Neural progenitor cell (in vitro differentiated cells): Measurements from ENCODE around the gene SLC25A6. TPM values are rescaled to one million over a fixed set of nuclear protein-coding genes. Genes with fewer than 3 reads are reported as not detected.

ENCODE experiments used
- DNase-seq: peaks from one replicate; pipeline ENCODE4 v3.0.0-alpha.2; 2016; ENCODE audit warnings: low spot score
- H2AFZ ChIP-seq: fragments of 200-600 bp; sonication (generic); replicated peaks from 2 replicates; pipeline ENCODE4 v1.6.1; 2016; ENCODE audit warnings: antibody characterized with exemption
- H3F3A ChIP-seq: fragments of 200-600 bp; sonication (generic); 2 replicates; pipeline ENCODE4 v1.6.1; 2016; ENCODE audit warnings: antibody characterized with exemption, low read depth
- H3K27ac ChIP-seq: fragments of 200-600 bp; sonication (generic); 2 replicates; pipeline ENCODE4 v1.5.1; 2016; ENCODE audit warnings: mild to moderate bottlenecking
- H3K27me3 ChIP-seq: fragments of 200-600 bp; sonication (generic); 2 replicates; pipeline ENCODE4 v1.6.1; 2016; ENCODE audit warnings: mild to moderate bottlenecking, moderate library complexity
- H3K36me3 ChIP-seq: fragments of 200-600 bp; sonication (generic); 2 replicates; pipeline ENCODE4 v1.5.1; 2016
- H3K4me1 ChIP-seq: fragments of 200-600 bp; sonication (generic); 2 replicates; pipeline ENCODE4 v1.6.1; 2016; ENCODE audit warnings: mixed run types
- H3K4me2 ChIP-seq: fragments of 200-600 bp; sonication (generic); 2 replicates; pipeline ENCODE4 v1.6.1; 2016
- H3K4me3 ChIP-seq: fragments of 200-600 bp; sonication (generic); 2 replicates; pipeline ENCODE4 v1.5.1; 2016
- H3K79me2 ChIP-seq: fragments of 200-600 bp; sonication (generic); 2 replicates; pipeline ENCODE4 v1.6.1; 2016; ENCODE audit warnings: low read depth
- H3K9ac ChIP-seq: fragments of 200-600 bp; sonication (generic); 2 replicates; pipeline ENCODE4 v1.6.1; 2016
- H3K9me3 ChIP-seq: fragments of 200-600 bp; sonication (generic); 2 replicates; pipeline ENCODE4 v1.5.1; 2016; ENCODE audit warnings: low read depth
- H4K20me1 ChIP-seq: fragments of 200-600 bp; sonication (generic); 2 replicates; pipeline ENCODE4 v1.6.1; 2016; ENCODE audit warnings: low read depth
- H3K27ac Mint-ChIP-seq: 3 replicates; pipeline ENCODE4 v1.8.0; 2021; ENCODE audit warnings: mixed read lengths
- H3K27me3 Mint-ChIP-seq: 2 replicates; pipeline ENCODE4 v1.8.0; 2022; ENCODE audit warnings: low read depth, mild to moderate bottlenecking, inconsistent platforms, moderate library complexity, mixed read lengths; ENCODE audit not compliant: insufficient read depth
- H3K36me3 Mint-ChIP-seq: 3 replicates; pipeline ENCODE4 v1.8.0; 2021; ENCODE audit warnings: mixed read lengths
- H3K4me1 Mint-ChIP-seq: 3 replicates; pipeline ENCODE4 v1.8.0; 2021; ENCODE audit warnings: mixed read lengths
- H3K4me3 Mint-ChIP-seq: 3 replicates; pipeline ENCODE4 v1.8.0; 2021; ENCODE audit warnings: mild to moderate bottlenecking, moderate library complexity, mixed read lengths
- H3K9me3 Mint-ChIP-seq: 3 replicates; pipeline ENCODE4 v1.8.0; 2020; ENCODE audit warnings: mixed read lengths
- EZH2 ChIP-seq: fragments of 200-600 bp; sonication (generic); IDR thresholded peaks from 2 replicates; pipeline ENCODE4 v1.6.1; 2017; ENCODE audit warnings: antibody characterized with exemption, mild to moderate bottlenecking, moderate library complexity
- EZH2phosphoT487 ChIP-seq: fragments of 200-600 bp; sonication (generic); IDR thresholded peaks from 2 replicates; pipeline ENCODE4 v1.6.1; 2017; ENCODE audit warnings: antibody characterized with exemption
- total RNA-seq: library from RNA; depleted of rRNA; stranded (reverse); fragments of >200 nt; gene quantifications from 2 replicates; pipeline ENCODE4 v1.2.3, GENCODE V29; 2015; ENCODE audit warnings: low replicate concordance
- TF ChIP-seq, protein P1 (sequence below): fragments of 200-600 bp; sonication (generic); IDR thresholded peaks from 2 replicates; pipeline ENCODE4 v1.5.1; 2017; ENCODE audit warnings: antibody characterized with exemption, mild to moderate bottlenecking

Gene SLC25A6
- 193 and 487 TPM in 2 replicates for total RNA-seq

DNA sequence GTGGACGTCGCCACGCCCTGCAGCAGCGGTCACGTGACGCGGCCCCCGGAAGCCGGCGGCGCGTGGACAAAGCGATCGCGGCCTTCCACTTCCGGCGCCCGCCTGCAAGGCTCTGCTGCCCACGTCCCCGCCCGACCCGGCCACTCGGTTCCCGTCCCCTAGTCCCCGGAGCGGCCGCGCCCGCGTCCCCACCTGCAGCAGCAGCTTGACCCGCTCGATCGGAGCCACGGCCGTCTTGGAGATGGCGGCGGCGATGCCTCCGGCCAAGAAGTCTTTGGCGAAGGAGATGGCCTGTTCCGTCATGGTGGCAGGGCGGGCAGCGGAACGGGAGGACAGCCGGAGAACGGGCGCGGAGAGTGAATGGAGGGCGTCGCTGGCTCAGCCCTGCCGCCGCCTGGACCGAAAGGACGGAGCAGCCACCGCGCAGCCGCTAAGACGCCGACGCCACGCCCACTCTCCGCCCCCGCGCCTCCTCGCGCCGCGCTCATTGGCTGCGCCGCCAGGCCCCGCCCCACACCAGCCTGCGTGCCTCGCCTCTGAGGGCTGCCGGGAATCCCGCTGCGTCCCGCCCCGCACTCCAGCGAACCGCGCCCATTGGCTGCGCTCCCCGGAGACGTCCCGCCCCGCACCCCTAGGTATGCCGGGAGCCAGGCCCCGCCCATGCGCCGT lies at the start of gene SLC25A6:
Gene SLC25A6 (minus strand): TSS at position 407 of the 669 bp plus-strand sequence. CDS start 104 bp downstream, at position 303.
- Histone ChIP-seq H3K4me1 (peaks cover 19% of the 10 kb centered on the region), H3K9ac (peak within 1 kb of the TSS; percentile 88), H4K20me1 (peaks cover 57% of the 10 kb centered on the region), H3K9me3 (no peaks in the 10 kb centered on the region), H2AFZ (peak within 1 kb of the TSS; percentile 45), H3F3A (peaks cover 24% of the 10 kb centered on the region), H3K79me2 (peaks cover 80% of the 10 kb centered on the region), H3K27me3 (no peaks in the 10 kb centered on the region), H3K27ac (peak within 1 kb of the TSS; percentile 93), H3K36me3 (peaks cover 6% of the 10 kb centered on the region), H3K4me3 (peak within 1 kb of the TSS; percentile 92), H3K4me2 (peak within 1 kb of the TSS; percentile 99)
- Mint-ChIP-seq H3K9me3 (no peaks in the 10 kb centered on the region), H3K36me3 (peaks cover 31% of the 10 kb centered on the region), H3K4me1 (peaks cover 32% of the 10 kb centered on the region), H3K27ac (peak within 1 kb of the TSS; percentile 85), H3K4me3 (peak within 1 kb of the TSS; percentile 92), H3K27me3 (peaks cover 4% of the 10 kb centered on the region)
- DNase-seq: peak; percentile 99
- no peak for TF ChIP-seq EZH2phosphoT487
- TF ChIP-seq, protein P1, sequence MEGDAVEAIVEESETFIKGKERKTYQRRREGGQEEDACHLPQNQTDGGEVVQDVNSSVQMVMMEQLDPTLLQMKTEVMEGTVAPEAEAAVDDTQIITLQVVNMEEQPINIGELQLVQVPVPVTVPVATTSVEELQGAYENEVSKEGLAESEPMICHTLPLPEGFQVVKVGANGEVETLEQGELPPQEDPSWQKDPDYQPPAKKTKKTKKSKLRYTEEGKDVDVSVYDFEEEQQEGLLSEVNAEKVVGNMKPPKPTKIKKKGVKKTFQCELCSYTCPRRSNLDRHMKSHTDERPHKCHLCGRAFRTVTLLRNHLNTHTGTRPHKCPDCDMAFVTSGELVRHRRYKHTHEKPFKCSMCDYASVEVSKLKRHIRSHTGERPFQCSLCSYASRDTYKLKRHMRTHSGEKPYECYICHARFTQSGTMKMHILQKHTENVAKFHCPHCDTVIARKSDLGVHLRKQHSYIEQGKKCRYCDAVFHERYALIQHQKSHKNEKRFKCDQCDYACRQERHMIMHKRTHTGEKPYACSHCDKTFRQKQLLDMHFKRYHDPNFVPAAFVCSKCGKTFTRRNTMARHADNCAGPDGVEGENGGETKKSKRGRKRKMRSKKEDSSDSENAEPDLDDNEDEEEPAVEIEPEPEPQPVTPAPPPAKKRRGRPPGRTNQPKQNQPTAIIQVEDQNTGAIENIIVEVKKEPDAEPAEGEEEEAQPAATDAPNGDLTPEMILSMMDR: peak; percentile 27

- peaks cover 60% of the 10 kb centered on the region for H3K36me3 Mint-ChIP-seq
- no peak overlapping the region for H3K27ac Mint-ChIP-seq
- Histone ChIP-seq H3K27me3 (no peaks in the 10 kb centered on the region), H3K9me3 (no peaks in the 10 kb centered on the region), H3K4me3 (no peak overlapping the region), H3F3A (no peaks in the 10 kb centered on the region), H4K20me1 (no peaks in the 10 kb centered on the region), H3K36me3 (peaks cover 5% of the 10 kb centered on the region), H3K79me2 (peaks cover 40% of the 10 kb centered on the region), H3K4me2 (no peak overlapping the region), H3K27ac (no peak overlapping the region), H2AFZ (no peak overlapping the region), H3K4me1 (no peaks in the 10 kb centered on the region), H3K9ac (no peak overlapping the region)
- H3K27me3 Mint-ChIP-seq: peaks cover 9% of the 10 kb centered on the region
- H3K4me3 Mint-ChIP-seq: no peak overlapping the region
- H3K4me1 Mint-ChIP-seq: no peaks in the 10 kb centered on the region
- no peak for DNase-seq
- TF ChIP-seq EZH2phosphoT487 (no peak), EZH2 (no peak)
- TF ChIP-seq, protein P1: no peak
- H3K9me3 Mint-ChIP-seq: peaks cover 42% of the 10 kb centered on the region
Measured at GRCh38 chrX:1440506-1440905, 48.6 kb upstream of the SLC25A6 start.

- H3K9me3 ChIP-seq: no peaks in the 10 kb centered on the region
- H3K9me3 Mint-ChIP-seq: peaks cover 13% of the 10 kb centered on the region
- DNase-seq: no peak
- H4K20me1 ChIP-seq: no peaks in the 10 kb centered on the region
- H3K4me1 ChIP-seq: no peaks in the 10 kb centered on the region
- H3K36me3 Mint-ChIP-seq: peaks cover 38% of the 10 kb centered on the region
- H3K36me3 ChIP-seq: peaks cover 5% of the 10 kb centered on the region
- no peaks in the 10 kb centered on the region for H3K79me2 ChIP-seq
- H3K27ac ChIP-seq: no peak overlapping the region
- peaks cover 10% of the 10 kb centered on the region for H3K27me3 Mint-ChIP-seq
- no peak overlapping the region for H3K4me2 ChIP-seq
- no peak overlapping the region for H3K9ac ChIP-seq
- no peak overlapping the region for H2AFZ ChIP-seq
- TF ChIP-seq EZH2phosphoT487: no peak
- TF ChIP-seq, protein P1: no peak
- TF ChIP-seq EZH2: no peak
- peaks cover 12% of the 10 kb centered on the region for H3F3A ChIP-seq
- H3K27ac Mint-ChIP-seq: no peak overlapping the region
- no peak overlapping the region for H3K4me3 ChIP-seq
- no peak overlapping the region for H3K4me3 Mint-ChIP-seq
- H3K4me1 Mint-ChIP-seq: peaks cover 7% of the 10 kb centered on the region
- H3K27me3 ChIP-seq: no peaks in the 10 kb centered on the region
Measured at GRCh38 chrX:1435241-1435895, 43.5 kb upstream of the SLC25A6 start.
